ENCODE data around the gene EBPL. TPM values are rescaled to one million over a fixed set of nuclear protein-coding genes. Genes with fewer than 3 reads are reported as not detected.

The EBPL gene
- total RNA-seq, 2 donors from 2014 or later, result 30.7 to 72.1 TPM

GRCh38 chr13:49678191-49678914, 12.9 kb downstream of the EBPL start:
- ATAC-seq, result no peak
- WGBS, 2 donors, result 94 to 97% methylated on average over 18 to 41 of the region's 48 CpGs
- Histone ChIP-seq H3K4me1 (no peaks in the 10 kb centered on the region), H3K27me3 (no peaks in the 10 kb centered on the region), H3K4me3 (no peak overlapping the region), H3K9me3 (no peaks in the 10 kb centered on the region), H3K27ac (no peak overlapping the region), H3K36me3 (replicated peaks in 1 of 2; ENCODE audit: insufficient read depth in 1 of 2, low read depth in 2 of 2) (no peaks in the 10 kb centered on the region)
- DNase-seq, result no peak
- TF ChIP-seq POLR2A (IDR thresholded peaks at IDR 0.05), result no peak
- TF ChIP-seq, protein P1, sequence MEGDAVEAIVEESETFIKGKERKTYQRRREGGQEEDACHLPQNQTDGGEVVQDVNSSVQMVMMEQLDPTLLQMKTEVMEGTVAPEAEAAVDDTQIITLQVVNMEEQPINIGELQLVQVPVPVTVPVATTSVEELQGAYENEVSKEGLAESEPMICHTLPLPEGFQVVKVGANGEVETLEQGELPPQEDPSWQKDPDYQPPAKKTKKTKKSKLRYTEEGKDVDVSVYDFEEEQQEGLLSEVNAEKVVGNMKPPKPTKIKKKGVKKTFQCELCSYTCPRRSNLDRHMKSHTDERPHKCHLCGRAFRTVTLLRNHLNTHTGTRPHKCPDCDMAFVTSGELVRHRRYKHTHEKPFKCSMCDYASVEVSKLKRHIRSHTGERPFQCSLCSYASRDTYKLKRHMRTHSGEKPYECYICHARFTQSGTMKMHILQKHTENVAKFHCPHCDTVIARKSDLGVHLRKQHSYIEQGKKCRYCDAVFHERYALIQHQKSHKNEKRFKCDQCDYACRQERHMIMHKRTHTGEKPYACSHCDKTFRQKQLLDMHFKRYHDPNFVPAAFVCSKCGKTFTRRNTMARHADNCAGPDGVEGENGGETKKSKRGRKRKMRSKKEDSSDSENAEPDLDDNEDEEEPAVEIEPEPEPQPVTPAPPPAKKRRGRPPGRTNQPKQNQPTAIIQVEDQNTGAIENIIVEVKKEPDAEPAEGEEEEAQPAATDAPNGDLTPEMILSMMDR (IDR thresholded peaks at IDR 0.05), result no peak
- intact Hi-C loops (cut with DNase I), result no loop called here

- H3K4me1 ChIP-seq, result no peaks in the 10 kb centered on the region
- no peaks in the 10 kb centered on the region for H3K36me3 ChIP-seq (replicated peaks in 1 of 2; ENCODE audit: insufficient read depth in 1 of 2, low read depth in 2 of 2)
- TF ChIP-seq, protein P1 (IDR thresholded peaks at IDR 0.05), result no peak
- no peak for TF ChIP-seq POLR2A (IDR thresholded peaks at IDR 0.05)
- H3K27ac ChIP-seq, result no peak overlapping the region
- intact Hi-C loops (cut with DNase I), result no loop called here
- no peak for DNase-seq
- H3K9me3 ChIP-seq, result no peaks in the 10 kb centered on the region
- H3K4me3 ChIP-seq, result no peak overlapping the region
- 96 to 97% methylated on average over 6 of the region's 6 CpGs for WGBS, 2 donors
- no peaks in the 10 kb centered on the region for H3K27me3 ChIP-seq
- ATAC-seq, result no peak
Observed at GRCh38 chr13:49676581-49677298, 14.5 kb downstream of the EBPL start.

- Histone ChIP-seq H3K36me3 (replicated peaks in 1 of 2; ENCODE audit: insufficient read depth in 1 of 2, low read depth in 2 of 2) (peaks cover 0 to 7% of the 10 kb centered on the region in 2 donors), H3K27me3 (no peaks in the 10 kb centered on the region), H3K27ac (no peak overlapping the region), H3K4me3 (no peak overlapping the region), H3K4me1 (no peaks in the 10 kb centered on the region), H3K9me3 (no peaks in the 10 kb centered on the region)
- TF ChIP-seq, protein P1 (IDR thresholded peaks at IDR 0.05), result no peak
- TF ChIP-seq POLR2A (IDR thresholded peaks at IDR 0.05), result no peak
- no peak for ATAC-seq
- intact Hi-C loops (cut with DNase I), result no loop called here
- no peak for DNase-seq
- WGBS, 2 donors, result 81 to 85% methylated on average over 5 of the region's 5 CpGs
Observed at GRCh38 chr13:49670828-49671227, 20.5 kb downstream of the EBPL start.

DNA sequence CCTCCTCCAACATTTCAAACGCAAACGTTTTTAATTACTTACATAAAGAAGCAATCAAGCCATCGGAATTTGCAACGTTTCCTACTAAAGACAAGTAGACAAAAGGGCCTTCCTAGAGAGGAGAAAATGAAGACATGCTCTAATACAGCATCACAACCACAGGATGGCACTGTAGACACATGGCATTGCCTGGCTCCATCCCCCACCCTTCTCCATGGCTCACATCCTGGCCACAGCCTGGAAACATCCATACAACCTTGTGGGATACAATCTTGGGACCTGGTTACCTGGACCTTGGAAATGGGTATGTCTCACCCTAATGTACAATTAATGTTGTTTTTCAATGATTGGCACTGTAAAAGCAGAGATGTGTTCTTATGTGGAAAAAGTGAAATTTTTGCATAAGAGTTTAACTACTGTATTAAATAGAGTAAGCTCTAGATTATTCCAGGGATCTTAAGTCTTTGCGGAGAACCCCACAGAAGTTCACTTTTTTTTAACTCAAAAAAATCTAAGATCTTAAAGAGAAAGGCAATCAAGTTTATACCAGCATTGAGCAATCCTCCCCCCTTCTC, 21.5 kb downstream of the EBPL start:
- peak; percentile 50 to 75 (median 66) for DNase-seq
- Histone ChIP-seq H3K9me3 (no peaks in the 10 kb centered on the region), H3K36me3 (replicated peaks in 1 of 2; ENCODE audit: insufficient read depth in 1 of 2, low read depth in 2 of 2) (peaks cover 0 to 7% of the 10 kb centered on the region in 2 donors), H3K27ac (no peak overlapping the region), H3K4me3 (no peak overlapping the region), H3K4me1 (no peaks in the 10 kb centered on the region), H3K27me3 (no peaks in the 10 kb centered on the region)
- intact Hi-C loops (cut with DNase I), result loop anchor here (5.0 kb wide), 1 partner anchor 177 kb away; no protein-coding TSS in a partner anchor
- ATAC-seq, result peak; percentile 86
- TF ChIP-seq, protein P1 (IDR thresholded peaks at IDR 0.05), result peak; percentile 33 to 86 (median 66)
- no peak for TF ChIP-seq POLR2A (IDR thresholded peaks at IDR 0.05)
- WGBS, 2 donors, result 39 to 49% methylated on average over 5 of the region's 5 CpGs
